GM21390 (cell line): ENCODE results near the gene CCDC167.
"Not testable (repeated sequence)": the region's sequence is repeated elsewhere in the genome, so short reads cannot be mapped to it uniquely, and the experiment has no call there.

Experiments used
- ATAC-seq: cut with Tn5 transposase; IDR thresholded peaks from one replicate; pipeline ENCODE4 v1.9.1; 2021; ENCODE audit not compliant: unreplicated experiment

Gene CCDC167

DNA sequence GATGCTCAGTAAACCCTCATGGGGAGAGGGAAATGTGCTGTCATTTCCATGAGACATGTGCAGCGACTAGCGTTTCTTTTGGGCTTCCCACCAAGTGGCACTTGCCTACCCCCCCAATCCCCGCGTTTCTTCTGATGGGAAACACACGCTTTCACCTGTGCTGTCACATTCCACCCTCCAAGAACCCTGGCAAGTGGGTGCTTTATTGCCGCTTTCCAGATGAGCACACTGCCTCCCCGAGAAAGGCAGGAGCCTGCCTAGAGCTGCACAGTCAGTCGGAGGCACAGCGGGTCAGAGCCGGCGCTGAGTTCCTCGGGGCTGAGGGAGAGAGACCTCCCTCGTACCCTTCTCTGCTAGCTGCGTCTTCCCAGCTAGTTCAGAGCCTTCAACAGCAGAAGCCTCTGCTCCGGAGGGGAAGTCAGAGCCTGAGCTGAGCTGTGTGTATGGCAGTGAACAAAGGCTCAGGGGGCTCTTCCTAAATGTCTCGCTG lies 12.3 kb upstream of the CCDC167 start:
- ATAC-seq: no peak

GRCh38 chr6:37511201-37511600 lies 11.5 kb upstream of the CCDC167 start:
- ATAC-seq: no peak

DNA sequence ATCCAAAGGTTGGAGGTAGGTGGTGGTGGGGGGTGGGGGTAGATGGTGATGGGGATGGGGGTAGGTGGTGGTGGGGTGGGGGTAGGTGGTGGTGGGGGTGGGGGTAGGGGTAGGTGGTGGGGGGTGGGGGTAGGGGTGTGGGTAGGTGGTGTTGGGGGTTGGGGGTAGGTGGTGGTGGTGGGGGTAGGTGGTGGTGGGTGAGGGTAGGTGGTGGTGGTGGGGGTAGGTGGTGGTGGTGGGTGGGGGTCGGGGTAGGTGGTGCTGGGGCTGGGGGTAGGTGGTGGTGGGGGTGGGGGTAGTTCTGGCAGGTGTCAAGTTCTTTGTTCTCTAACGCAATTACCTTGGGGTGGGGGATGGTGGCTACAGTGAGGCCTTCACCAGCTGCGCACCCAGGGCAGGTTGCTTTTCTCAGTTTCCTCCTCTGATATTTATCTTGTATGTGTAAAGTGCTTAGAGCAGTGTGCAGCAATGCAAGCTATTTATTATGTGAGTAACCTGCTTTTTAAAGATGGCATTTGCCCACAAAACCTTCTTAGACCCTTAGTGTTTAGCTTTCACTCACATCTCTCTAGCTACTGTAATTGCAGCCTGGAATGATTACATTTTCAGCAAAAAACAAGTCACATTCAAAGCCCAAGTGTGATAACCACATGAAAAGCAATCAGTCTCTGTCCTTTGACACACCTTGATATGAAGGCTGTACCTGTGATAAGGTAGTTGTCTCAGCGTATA lies 8.2 kb upstream of the CCDC167 start:
- ATAC-seq: no peak

DNA sequence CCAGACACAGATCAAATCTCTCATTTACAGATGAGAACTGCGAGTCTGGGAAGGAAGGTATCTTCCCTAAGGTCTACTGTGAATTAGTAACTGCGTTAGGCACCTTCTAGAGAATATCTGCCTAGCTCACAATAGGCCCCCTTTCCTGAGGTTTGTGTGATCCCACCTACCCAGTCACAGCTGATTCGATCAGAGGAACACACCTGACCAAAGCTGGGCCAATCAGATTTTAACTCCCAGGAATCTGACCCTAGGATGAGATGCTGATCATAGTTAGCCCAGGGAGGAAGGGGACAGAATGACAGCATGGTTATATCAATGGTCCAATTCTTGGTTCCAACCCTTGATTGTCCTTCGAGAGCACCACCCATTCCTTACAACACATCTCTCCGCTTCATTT lies 7.4 kb upstream of the CCDC167 start:
- no peak for ATAC-seq

DNA sequence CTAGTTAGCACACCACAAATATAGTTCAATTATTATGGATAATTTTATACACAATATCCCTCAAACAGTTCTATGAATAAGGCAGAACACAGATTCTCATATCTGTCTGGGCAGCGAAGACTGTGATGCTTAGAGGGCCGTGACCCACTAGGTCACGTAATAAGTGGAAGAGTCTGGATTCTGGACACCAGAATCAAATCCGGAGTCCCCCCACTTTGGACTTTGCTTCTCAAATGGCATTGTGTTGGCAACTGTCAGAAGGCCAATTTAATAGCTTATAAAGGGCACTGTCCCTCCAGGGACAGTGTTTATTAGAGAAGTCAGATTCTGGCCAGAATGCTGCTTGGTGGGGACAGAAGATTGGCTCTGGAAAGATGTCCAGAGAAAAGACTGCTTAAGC lies 6.8 kb upstream of the CCDC167 start:
- ATAC-seq: no peak

- ATAC-seq: no peak
Observed at GRCh38 chr6:37504024-37504423, 4.3 kb upstream of the CCDC167 start.

GRCh38 chr6:37503309-37503965 lies 3.7 kb upstream of the CCDC167 start:
- ATAC-seq: no peak

DNA sequence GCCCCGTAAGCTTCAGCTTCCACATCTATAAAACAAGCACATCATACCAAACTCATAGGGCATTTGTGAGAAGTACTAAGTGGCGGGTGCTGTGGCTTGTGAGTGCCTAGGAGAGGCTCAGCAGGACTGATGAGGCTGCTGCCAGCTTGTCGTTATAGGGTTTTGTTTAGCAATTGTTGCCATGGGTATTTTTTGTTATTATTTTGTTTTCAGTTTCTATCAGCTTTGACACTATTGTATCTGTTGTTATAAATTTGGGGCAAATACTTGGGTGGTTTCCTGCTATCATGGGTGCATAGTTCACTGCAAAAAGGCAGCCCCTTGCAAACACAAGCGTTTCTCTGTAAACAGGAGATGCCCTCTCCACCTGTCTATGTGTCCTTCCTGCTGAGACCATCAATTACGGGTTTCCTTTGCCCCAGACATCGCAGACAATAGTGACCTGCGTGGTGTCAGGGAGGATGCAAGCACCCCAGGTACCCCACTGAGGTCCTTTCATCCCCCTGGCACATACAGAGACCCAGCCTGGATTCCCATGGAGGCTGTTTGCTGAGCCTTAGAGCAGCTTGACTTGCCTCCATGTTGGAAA lies 3.1 kb upstream of the CCDC167 start:
- ATAC-seq: no peak

GRCh38 chr6:37501632-37502491 lies 2.2 kb upstream of the CCDC167 start:
- ATAC-seq: no peak

DNA sequence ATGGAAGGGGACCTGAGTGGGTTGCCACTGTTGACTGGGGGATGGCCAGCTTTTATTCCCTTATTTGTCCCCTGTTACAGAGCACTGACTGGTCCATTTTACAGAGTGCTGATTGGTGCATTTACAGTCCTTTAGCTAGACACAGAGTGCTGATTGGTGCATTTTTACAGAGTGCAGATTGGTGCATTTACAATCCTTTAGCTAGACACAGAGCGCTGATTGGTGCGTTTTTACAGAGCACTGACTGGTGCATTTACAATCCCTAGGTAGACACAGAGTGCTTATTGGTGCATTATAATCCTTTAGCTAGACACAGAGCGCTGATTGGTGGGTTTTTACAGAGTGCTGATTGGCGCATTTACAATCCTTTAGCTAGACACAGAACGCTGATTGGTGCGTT lies 1.2 kb upstream of the CCDC167 start:
- ATAC-seq: not testable (repeated sequence)

- ATAC-seq: no peak
Observed at GRCh38 chr6:37500294-37500608, 558 bp upstream of the CCDC167 start.

DNA sequence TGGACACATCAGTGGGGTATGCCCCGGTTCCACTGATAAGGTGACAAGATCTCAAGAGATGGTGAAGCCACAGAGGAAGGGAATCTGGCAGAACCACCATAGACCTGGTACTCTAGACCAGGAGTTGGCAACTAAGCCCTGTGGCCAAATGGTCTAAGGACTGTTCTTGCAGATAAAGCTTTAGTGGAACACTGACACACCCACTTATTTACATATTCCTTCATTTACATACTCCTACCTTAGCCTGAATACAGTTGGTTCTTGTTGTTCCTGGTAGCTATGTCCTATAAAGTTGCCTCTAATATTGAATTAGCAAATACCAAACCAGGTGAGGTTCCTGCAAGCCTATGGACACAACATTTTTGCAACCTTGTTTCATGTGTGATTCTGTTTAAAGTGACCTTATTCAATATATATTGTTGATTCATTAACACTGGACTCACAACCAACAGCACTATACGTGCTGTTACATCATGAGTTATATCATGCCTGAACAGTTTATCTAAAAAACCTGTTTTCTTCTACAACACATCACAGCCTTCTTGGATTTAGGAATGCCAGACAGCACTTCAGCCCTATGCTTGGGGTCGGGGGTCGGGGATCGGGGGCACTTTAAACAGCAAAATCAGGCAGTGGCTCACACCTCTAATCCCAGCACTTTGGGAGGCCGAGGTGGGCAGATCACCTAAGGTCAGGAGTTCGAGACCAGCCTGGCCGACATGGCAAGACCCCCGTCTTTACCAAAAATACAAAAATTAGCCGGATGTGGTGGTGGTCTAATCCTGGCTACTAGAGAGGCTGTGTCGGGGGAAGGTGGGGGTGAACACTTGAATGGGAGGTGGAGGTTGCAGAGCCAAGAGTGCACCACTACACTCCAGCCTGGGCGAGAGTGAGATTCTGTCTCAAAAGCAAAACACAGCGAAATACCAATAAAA lies 2.5 kb downstream of the CCDC167 start:
- no peak for ATAC-seq

DNA sequence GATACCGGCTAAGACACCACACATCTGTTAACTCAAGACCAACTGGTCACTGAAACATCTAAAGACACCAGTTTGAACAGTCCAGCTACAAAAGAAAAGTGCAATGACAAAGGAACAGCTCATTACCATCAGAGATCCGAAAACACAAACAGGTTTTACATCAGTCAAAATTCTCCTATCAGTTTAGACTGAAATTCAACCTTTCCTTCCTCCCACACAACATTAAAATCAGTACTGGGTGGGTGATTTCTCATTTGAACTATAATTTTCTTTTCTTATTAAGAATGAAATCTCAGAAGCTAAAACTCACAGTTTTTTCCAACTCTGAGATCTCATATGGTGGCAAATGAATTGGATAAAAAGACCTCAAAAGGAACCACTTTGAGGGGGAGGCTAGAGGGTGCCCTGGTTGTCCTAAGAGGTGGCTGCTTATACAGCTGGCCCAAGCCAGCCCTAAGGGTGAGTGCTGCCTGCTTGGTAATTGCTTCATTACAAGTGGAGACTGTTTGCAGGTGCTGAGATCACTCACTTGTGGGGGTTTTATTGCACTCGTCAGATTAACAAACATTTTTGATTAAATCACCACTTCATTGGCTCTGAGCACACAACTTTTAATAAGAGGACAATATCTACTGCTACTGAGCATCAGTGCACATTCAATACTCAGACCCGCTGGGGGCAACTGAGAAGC lies 4.3 kb downstream of the CCDC167 start:
- no peak for ATAC-seq

DNA sequence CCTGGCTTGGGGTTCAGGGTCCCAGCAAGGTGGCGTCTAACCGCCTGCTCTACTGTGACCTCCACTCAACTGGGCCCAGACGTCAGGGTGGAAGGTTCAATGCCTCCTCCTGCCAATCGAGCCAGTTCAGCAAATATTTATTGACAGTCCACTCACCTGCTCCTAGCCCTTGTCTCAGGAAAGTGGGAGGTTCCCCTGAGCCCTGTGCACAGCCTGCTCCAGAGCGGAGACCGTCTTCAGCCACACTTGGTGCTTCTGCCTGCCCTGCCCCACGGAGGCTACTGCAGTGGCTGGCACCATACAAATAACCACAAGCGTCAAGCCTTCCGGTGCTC lies 6.1 kb downstream of the CCDC167 start:
- no peak for ATAC-seq

DNA sequence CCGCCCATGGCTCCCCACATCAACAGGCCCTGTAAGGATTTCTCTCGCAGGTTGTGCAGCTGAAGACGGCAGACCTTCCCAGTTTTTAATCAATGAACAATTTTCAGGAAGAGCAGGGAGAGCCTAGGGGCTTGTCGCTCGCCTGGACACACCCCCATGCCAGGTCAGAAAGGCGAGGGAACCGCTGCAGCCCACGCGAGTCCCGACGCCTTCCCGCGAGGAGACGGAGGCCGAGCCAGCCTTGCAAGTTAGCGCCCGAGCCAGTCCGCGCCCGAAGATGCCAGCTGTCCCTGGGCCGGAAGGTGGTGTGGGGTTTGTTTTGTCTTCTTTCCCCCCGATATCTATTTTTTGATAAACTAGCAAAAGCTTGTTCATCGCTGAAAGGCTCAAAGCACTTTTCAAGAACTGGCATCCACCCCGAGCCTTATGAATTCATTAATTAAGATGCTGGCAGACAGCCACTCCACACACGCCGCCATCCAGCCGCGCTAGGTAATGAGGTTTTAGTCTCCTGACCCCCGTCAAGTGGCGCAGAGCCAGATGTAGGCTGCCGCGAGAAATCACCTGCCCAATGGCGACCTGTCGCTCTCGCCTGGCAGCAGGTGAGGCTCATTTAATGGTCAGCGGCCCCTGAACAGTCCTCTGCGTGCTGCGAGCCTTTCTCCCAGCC lies 6.6 kb downstream of the CCDC167 start:
- ATAC-seq: no peak

DNA sequence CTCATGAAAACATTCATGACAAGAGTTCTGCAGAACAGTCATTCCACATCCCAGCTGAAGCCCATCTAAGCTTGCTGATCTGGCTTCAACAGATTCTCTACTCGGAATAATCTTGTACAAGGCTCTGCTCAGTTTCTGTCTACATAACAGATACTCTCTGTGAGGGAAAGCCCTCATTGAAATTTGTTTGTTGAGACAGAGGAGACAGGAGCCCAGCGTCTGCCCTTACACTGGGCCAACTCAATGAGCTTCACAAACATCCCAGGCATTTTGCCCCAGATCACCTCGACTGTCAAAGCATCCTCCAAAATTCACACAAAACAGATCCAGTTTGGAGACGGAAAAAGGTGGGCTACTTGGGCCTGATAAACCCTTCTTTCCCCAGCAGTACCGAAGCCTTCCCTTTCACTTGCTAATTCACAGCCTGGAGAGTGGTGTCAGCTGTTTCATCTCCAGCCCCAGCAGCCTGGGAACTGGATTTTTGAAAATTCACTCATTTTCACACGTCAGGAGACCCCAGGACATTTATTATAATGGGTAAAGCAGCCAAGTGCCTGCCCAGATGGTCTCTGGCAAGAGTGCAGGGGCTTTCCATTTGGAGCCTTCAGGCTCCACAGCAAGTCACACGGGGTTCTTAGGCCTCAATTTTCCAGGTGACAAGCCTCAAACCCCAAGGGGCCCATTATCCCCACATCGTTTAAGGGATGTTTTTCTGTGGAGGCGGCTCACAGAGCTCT lies 7.3 kb downstream of the CCDC167 start:
- no peak for ATAC-seq

GRCh38 chr6:37491830-37492208 lies 7.9 kb downstream of the CCDC167 start:
- no peak for ATAC-seq

- no peak for ATAC-seq
Observed at GRCh38 chr6:37491171-37491829, 8.4 kb downstream of the CCDC167 start.
